Kidney capillary endothelial cell (primary cell): ENCODE measurements around the gene LRRC32.

Experiments used
- DNase-seq: peaks from one replicate; pipeline ENCODE4 v3.0.0-alpha.2; 2018; ENCODE audit warnings: low spot score

Gene LRRC32

GRCh38 chr11:76663912-76664440, 6.6 kb downstream of the LRRC32 start:
- DNase-seq, result no peak

DNA sequence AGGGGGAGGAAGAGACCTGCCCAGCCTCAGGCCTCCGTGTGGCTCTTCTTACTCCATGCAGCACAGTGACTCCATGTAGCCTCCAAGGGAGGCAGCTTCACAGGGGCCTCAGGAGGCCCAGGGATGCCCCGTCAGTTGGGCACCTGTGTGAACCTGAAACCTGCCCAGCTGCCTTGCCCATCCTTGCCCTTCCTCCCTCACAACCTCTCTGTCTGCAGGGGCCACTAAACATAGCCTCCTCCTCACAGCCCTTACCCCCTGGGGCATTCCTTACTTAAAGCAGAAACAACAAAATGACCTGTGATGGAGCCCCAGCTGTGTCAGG, 7.1 kb downstream of the LRRC32 start:
- DNase-seq, result no peak

GRCh38 chr11:76662656-76663485, 7.7 kb downstream of the LRRC32 start:
- no peak for DNase-seq

DNA sequence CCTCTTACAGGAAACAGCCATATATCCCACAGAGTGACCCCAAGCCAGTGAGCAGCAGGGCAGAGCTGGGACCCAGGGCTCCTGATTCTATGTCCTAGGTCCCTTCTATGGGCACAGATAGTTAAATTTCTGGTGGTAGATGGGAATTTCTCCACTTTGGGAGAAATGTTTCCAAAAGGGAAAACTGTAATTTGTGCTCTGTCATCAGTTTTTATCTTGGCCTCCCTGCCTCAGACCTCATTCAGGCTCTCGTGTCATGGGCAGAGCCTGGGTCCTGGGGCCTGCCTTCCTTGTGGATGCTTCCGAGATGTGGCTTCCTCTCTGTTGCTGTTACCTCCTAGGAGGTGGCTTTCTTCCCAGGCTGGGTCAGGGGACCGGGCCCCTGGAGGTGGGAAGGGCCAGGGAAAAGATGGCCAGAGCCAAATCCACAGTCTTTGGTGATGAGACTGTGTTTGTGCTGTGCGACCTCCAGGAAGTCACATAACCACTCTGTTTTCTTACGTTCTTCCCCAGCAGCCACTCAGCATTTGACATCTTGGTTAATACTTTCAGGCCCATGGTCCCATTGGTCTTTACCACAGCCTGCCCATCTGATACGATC, 8.6 kb downstream of the LRRC32 start:
- DNase-seq, result no peak

GRCh38 chr11:76661306-76661751, 9.2 kb downstream of the LRRC32 start:
- DNase-seq, result no peak

- no peak for DNase-seq
These were observed 9.8 kb downstream of the LRRC32 start for GRCh38 chr11:76660533-76661305.

- no peak for DNase-seq
These were observed 10.6 kb downstream of the LRRC32 start for GRCh38 chr11:76659672-76660532.

- DNase-seq, result no peak
These were observed 11.6 kb downstream of the LRRC32 start for GRCh38 chr11:76658651-76659650.

- DNase-seq, result no peak
These were observed 12.3 kb downstream of the LRRC32 start for GRCh38 chr11:76658231-76658630.

DNA sequence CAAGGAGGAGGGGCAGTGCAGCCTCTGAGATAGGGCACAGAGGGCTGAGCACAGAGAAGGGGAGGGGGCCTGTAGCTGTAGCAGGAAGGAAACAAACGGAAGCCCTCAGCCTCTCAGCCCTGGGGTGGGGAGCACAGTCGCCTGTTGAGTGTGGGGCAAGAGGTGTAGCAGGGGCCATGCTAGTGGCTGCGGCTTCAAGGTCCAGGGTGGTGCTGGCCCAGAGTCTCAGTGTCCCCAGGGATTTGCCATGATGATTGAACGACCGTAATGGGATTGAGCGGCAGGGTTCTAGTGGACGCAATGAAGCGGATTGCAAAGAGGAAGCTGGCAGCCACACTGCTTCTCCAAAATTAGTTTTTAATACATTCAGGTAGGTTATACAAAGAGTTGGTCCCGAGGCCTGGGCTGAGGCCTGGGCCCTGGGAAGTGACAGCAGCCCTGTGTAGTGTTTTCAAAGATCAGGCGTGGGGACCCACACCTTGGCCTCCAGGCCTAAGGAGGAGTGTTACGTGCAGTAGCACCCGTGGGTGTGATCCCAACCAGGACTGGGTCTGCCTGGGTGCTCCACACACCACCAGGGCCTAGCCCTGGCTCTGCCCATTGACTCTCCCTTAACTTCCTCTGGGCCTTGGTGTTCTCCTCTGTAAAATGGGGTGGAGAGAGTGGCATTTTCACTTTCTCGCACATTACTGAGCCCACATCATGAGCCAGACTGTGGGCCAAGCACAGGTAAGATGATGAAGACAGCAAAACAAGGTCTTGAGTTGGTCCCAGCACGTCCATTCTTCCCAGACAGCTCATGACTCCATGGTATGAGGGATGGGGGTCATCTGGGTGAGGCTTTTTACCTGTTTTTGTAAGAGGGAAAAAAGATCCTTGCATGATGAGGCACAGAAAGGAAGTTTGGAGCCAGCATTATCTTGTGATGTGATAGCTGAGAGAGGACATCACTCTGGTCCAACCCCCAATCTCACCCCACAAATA, 13.1 kb downstream of the LRRC32 start:
- DNase-seq, result no peak

DNA sequence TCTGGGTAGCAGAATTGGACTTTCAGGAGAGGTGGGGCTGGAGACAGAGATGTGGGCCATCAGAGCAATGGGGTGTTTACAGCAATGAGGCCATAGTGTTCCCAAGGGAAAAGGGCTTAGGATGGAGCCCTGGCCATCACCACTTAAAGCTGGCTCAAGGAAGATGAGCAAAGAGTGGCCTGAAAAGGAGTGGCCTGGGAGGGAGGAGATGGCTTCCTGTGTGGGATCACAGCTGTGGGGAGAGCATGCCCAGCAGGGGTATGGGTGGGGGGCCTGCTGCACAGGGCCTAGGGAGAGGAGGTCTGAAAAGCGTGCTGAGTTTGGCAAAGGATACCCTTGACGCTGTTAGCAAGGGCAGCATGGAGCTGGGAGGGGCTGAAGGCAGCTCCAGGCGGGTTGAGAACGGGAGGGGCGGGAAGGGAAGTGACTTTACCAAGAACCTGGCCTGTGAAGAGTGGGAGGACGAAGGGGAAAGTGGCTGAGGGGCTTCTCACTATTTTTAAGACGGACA, 13.9 kb downstream of the LRRC32 start:
- DNase-seq, result no peak

- no peak for DNase-seq
These were observed 14.5 kb downstream of the LRRC32 start for GRCh38 chr11:76656050-76656531.

GRCh38 chr11:76655501-76656049, 15.0 kb downstream of the LRRC32 start:
- DNase-seq, result no peak

- no peak for DNase-seq
These were observed 15.6 kb downstream of the LRRC32 start for GRCh38 chr11:76654980-76655379.

GRCh38 chr11:76654298-76654851, 16.2 kb downstream of the LRRC32 start:
- no peak for DNase-seq

- DNase-seq, result no peak
These were observed 16.8 kb downstream of the LRRC32 start for GRCh38 chr11:76653674-76654284.

DNA sequence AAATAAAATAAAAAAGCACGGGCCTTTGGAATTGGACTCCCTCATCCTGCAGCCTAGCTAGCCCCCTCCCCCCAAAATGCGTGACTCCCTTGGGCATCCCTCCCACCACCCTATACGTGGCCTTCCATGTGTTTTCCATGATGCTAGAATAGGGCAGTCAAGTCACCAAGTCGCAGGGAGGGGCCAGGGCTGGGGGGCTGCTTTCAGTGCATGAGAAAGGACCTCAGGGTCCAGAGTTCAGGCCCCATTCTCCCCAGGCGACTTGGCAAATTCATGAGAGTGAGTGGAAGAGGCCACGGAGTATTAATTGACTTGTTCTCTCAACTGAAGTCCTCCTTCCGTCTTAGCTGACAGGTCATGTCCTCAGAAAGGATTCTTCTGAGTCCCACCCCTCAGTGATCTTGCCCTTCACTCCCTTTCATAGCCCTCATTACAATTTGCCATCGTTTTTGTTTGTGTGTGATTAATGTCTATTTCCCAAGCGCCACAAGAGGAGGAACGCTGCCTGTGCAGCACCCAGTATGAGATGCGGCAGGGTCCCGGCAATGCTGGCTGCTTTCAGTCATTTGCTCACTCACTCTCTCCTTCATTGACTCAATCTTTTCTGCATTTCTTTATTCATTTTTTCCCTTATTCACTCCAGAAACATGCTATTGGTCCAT, 17.4 kb downstream of the LRRC32 start:
- no peak for DNase-seq
